Left kidney (tissue), 2 donors: ENCODE measurements around the gene FLNB. TPM values are rescaled to one million over a fixed set of nuclear protein-coding genes. Genes with fewer than 3 reads are reported as not detected.

Experiments
- DNase-seq: peaks from one replicate; pipeline ENCODE4 v3.0.0-alpha.2; 2013
- polyA plus RNA-seq: library from polyadenylated mRNA; unstranded; fragments of 120-200 nt; gene quantifications from one replicate; pipeline ENCODE4 v1.2.1, GENCODE V29; 2013; ENCODE audit not compliant: insufficient read length

The FLNB gene
- polyA plus RNA-seq, 1 donor: 176 TPM

GRCh38 chr3:58106061-58106460, 97.8 kb downstream of the FLNB start:
- no peak for DNase-seq

- DNase-seq: no peak
Measured at GRCh38 chr3:58106640-58107039, 98.4 kb downstream of the FLNB start.

- DNase-seq: no peak
Measured at GRCh38 chr3:58107597-58107996, 99.4 kb downstream of the FLNB start.

- no peak for DNase-seq
Measured at GRCh38 chr3:58109752-58110151, 101.5 kb downstream of the FLNB start.

GRCh38 chr3:58111513-58112184, 103.4 kb downstream of the FLNB start:
- DNase-seq: peak; percentile 51

GRCh38 chr3:58112185-58112535, 103.9 kb downstream of the FLNB start:
- no peak for DNase-seq

GRCh38 chr3:58115175-58115574, 107.0 kb downstream of the FLNB start:
- no peak for DNase-seq

GRCh38 chr3:58116161-58116955, 108.1 kb downstream of the FLNB start:
- no peak for DNase-seq

- DNase-seq: no peak
Measured at GRCh38 chr3:58116985-58117384, 108.8 kb downstream of the FLNB start.

GRCh38 chr3:58117561-58118181, 109.4 kb downstream of the FLNB start:
- peak; percentile 37 for DNase-seq

GRCh38 chr3:58119186-58119585, 111.0 kb downstream of the FLNB start:
- no peak for DNase-seq

- DNase-seq: peak; percentile 32
Measured at GRCh38 chr3:58120075-58120812, 112.0 kb downstream of the FLNB start.

- DNase-seq: no peak
Measured at GRCh38 chr3:58121183-58121582, 113.0 kb downstream of the FLNB start.

GRCh38 chr3:58122936-58123700, 114.9 kb downstream of the FLNB start:
- DNase-seq: no peak

GRCh38 chr3:58124387-58124786, 116.2 kb downstream of the FLNB start:
- no peak for DNase-seq

- DNase-seq: no peak
Measured at GRCh38 chr3:58129041-58129770, 121.0 kb downstream of the FLNB start.

GRCh38 chr3:58130591-58130990, 122.4 kb downstream of the FLNB start:
- DNase-seq: no peak

GRCh38 chr3:58131101-58131825, 123.0 kb downstream of the FLNB start:
- DNase-seq: no peak

GRCh38 chr3:58132850-58133249, 124.6 kb downstream of the FLNB start:
- no peak for DNase-seq

GRCh38 chr3:58134468-58134867, 126.2 kb downstream of the FLNB start:
- DNase-seq: no peak
